Stimulated activated CD4-positive, alpha-beta T cell treated with anti-CD3 and anti-CD28 coated beads, Interleukin-2, amount 100 ng/mL, for 4 hours (primary cell): ENCODE results near the gene ROMO1.

Source experiments
- DNase-seq: peaks from one replicate; pipeline ENCODE4 v3.0.0-alpha.2; 2020; ENCODE audit warnings: low read depth

Gene ROMO1

DNA sequence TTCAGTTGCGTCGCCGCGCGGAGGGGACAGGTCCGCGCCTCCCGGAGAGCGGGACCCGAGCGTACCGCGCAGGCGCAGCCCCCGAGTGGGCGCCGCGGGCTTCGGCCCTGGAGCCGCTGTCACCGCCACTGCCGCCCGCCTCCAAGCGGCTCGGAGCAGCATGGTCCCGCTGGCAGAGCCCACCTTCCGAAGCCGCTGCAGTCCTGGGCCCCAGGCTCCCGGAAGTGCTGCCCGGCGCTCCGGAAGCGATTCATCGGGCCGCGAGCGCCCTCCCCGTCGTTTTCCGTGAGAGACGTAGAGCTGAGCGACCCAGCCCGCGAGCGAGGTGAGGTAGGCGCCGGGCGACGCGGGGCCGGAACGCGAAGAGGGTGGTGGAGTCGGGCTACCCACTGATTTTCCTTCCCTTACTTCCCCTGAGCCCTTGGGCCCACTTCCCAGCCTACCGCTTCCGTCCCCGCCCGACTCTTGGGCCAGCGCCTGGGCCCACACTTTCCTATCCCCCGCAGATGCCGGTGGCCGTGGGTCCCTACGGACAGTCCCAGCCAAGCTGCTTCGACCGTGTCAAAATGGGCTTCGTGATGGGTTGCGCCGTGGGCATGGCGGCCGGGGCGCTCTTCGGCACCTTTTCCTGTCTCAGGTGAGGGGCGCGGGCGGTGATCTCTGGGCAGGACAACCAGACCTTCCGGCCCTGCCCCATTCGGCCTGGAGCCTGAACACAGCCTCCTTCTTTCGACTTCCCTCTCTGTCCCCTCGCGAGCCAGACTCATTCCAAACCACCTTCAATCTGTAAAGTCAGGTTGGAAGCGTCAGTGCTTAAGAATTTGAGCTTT is at the start of gene ROMO1, which contains the start of gene NFS1:
TSS of gene ROMO1 (plus strand) at position 279 of the 830 bp plus-strand sequence. CDS start at position 507, 228 bp downstream.
TSS of gene NFS1 (minus strand) at position 226 of the 830 bp plus-strand sequence. CDS start at position 162, 64 bp downstream.
- peak; percentile 80 for DNase-seq

DNA sequence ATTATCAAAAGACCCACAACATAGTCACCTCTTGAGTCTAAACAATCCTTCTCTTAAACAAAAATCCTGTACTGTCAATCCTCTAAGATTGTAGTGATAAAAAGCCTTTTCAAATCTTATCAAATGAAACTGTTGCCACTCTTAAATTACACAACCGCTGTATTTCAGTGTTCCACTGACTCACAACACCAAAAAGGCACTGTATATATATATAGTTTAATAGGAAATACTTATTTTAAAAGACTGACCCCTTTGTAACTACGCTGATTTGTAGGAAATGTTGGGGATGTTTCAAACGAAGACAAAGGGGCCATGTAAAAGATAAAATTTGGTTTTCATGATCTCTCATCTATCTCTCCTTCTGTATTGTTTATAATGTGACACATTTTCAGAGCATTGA is 48.6 kb upstream of the ROMO1 start:
- no peak for DNase-seq

GRCh38 chr20:35651958-35652357 is 47.2 kb upstream of the ROMO1 start:
- no peak for DNase-seq

DNA sequence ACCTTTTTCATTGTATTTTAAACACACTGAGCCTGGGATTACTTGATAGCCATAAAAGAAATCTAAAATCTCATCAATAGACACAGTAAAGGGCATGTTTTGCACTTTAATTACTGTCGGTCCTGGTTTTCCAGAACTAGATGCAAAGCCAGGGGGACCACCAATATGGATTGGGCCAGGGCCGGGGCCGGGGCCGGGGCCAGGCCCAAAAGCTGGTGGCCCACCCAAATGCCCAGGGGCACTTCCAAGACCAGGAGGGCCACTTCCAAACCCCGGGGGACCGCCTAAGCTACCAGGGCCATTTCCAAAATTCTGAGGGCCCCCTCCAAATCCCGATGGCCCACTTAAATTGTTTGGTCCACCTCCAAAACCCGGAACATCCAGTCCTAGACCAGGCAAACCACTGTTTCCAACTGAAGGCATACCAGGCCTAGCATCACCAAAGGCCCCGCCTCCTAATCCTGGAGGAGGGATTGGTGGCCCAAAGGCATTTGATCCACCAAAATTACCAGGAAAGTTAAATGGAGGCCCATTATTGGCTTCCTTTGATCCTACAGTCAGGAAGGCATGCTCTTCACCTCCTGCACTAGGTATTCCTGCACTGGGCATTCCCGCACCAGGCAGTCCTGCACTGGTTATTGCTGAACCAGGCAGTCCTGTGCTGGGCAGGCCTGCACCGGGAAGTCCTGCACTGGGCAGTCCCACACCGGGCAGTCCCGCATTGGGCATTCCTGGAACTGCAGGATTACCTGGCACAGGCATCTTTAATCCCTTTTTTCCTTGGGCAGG is 46.4 kb upstream of the ROMO1 start:
- no peak for DNase-seq

DNA sequence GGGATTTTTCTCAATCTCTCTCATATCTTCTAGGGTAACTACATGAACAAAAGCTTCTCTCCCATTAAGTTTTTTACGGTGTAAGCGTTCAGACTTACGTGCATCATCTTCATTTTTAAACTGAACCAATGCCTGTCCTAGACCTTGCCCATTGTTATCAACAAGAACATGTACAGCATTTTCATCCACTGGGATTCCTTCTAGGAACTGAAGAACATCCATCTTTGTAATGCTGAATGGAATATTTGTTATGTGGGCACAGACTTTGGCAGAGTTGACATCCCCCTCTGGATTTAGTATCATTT is 45.8 kb upstream of the ROMO1 start:
- no peak for DNase-seq

DNA sequence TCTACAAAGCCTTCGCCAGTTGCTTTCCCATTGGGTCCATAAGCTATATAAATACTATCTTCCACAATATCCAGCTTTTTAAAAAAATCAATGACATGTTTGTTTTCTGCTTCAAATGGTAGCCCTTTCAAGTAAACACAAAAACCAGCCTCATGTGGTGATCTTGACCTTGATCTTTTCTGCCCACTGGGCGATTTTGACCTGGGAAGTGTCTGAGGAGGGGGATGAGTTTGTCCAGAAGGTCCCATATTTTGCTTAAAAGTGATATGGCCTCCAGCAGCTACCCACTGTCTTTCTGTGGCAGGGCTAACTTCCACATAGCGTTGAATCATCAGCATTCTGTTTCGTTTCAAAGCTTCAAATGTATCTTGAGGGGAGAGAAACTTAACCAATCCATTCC is 45.3 kb upstream of the ROMO1 start:
- DNase-seq = no peak

DNA sequence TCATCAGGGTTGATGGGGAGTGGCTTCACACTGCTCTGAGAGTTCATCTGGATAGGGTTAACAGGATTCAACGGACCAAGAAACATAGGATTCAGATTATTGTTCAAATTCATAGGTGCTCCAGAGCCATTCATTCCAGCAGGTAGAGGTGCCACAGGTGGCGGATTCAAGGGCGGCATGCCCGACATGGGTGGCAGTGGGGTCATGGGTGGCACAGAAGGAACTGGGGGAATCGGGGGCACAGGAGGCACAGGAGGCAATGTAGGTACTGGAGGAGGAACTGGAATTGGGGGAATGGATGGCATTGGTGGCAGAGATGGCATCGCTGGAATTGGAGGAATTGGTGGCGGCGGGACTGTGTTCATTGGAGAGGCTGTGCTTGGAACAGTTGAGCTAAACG is 44.8 kb upstream of the ROMO1 start:
- DNase-seq = no peak

DNA sequence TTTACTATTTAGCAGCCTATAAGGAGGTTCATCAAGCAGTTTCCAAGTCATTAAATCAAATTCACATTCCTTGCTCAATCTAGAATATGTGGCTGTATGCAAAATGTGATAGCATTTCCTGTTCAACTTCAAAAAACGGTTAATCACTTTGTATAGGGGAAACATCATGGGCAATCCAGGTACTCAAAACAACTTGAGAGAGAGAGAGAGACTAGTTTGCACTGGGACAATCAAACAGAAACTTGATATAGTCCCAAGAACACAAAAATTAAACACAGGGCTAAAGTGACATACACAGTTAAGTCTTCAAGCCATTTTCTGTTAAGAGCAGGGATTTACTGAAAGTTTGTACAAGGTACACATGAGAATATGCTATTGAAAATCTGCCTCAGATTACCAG is 41.9 kb upstream of the ROMO1 start:
- DNase-seq = no peak

DNA sequence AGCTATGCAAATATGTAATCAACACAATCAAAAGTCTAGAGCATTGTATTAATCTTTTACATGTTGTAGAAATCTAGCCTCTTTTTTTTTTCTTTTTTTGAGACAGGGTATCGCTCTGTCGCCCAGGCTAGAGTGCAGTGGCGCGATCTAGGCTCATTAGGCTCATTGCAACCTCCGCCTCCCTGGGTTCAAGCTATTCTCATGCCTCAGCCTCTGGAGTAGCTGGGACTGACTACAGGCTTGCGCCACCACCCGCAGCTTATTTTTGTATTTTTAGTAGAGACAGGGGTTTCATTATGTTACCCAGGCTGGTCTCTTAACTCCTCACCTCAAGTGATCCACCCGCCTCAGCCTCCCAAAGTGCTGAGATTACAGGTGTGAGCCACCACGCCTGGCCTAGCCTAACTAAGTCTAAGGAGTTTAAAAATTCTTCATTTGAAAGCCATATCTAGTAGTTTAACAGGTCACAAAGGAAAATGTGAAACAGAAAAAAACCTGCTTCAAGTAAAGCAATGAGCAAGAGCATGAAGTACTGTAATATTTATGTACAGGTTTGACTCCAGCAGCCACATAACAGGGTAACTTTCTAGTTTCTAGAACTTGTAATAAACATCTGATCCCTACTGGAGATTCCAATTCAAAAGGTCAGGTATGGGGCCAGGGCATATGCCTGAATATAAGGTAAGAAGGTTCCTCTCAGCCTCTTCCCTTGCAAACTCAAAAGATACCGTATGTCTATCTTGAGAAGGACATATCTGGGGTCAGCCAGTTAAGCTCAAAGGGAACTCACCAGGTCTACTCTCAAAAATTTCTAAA is 38.9 kb upstream of the ROMO1 start:
- no peak for DNase-seq

- DNase-seq = no peak
Measured at GRCh38 chr20:35661053-35661452, 38.2 kb upstream of the ROMO1 start.

DNA sequence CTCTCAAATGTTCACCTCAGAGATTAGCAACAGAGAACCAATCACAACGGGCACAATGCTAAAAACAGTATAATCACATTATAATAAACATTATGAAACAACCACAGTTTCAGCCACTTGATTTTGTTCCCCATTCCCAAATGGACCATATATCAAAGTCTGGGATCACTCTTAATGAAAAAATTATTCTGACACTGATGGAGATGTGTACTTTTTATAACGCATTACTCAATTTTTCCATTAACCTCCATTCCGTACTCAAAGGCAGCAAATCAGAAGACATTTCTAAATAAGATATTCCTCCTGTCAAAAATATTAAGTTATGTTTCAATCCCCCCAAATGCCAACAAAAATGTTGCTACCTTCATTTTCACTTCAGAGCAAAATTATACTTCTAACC is 37.3 kb upstream of the ROMO1 start:
- DNase-seq = no peak

DNA sequence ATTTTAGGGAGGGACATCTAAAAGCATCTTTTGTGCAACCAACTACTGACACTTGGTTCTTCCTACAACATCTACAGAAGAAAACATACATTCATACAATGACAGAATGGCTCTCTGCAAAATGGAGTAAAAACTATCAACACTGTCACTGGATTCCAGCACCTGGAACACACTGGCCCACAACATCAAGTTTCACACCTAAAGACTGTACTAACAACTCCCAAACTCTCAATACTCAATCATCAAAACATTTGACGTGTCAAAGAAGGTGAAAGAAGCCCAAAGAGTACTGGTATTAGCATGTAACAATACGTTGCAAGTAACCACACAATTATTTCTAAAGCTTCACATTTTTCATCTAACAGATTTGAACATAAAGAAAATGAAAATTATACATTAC is 36.7 kb upstream of the ROMO1 start:
- DNase-seq = no peak

GRCh38 chr20:35663516-35664465 is 35.4 kb upstream of the ROMO1 start:
- peak; percentile 41 for DNase-seq

DNA sequence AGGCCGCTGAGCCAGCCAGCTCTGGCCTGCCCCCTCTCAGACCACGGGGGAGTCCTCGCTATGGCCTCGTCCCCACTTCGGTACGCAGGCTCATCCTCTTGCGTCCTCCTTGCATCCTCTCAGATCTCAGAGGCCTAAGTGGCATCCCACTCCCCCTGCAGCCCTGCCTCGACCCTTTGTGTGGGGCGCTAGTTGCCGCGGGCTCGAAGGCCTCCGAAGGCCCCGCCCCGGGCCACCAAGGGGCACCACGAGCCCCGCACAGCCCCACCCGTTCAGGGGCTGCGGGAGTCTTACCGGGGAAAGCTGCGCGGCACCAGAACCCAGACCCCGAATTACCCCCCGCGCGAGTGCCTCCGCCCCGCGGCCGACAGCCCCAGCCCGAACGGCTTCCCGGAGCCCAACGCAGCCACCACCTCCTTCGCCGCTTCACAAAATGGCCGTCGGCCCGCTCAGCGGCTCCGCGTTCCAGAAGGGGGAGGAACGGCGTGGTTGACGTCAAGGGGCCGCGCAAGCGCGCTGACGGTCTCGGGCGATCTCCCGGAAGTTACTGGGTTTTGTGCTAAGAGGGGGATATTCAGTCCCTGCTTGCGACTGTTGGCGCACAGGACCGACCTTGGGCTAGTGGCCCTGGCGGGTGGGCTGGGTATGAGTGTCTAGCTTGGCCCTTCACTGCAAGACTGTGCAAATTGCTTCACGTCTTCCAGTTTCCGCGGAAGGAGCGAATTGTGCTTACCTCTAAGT is 34.6 kb upstream of the ROMO1 start, which contains the start of the genes CPNE1 and RBM12:
TSS of gene CPNE1 (minus strand) at position 435 of the 741 bp plus-strand sequence. CDS start 31,977 bp downstream, outside the sequence.
TSS of gene RBM12 (minus strand) at position 435 of the 741 bp plus-strand sequence. CDS start 9,578 bp downstream, outside the sequence.
- DNase-seq = peak; percentile 89

- DNase-seq = no peak
Measured at GRCh38 chr20:35665949-35666288, 33.3 kb upstream of the ROMO1 start.

GRCh38 chr20:35669221-35669620 is 30.0 kb upstream of the ROMO1 start:
- no peak for DNase-seq

GRCh38 chr20:35669681-35670080 is 29.5 kb upstream of the ROMO1 start:
- DNase-seq = no peak

- DNase-seq = no peak
Measured at GRCh38 chr20:35673884-35674283, 25.3 kb upstream of the ROMO1 start.

DNA sequence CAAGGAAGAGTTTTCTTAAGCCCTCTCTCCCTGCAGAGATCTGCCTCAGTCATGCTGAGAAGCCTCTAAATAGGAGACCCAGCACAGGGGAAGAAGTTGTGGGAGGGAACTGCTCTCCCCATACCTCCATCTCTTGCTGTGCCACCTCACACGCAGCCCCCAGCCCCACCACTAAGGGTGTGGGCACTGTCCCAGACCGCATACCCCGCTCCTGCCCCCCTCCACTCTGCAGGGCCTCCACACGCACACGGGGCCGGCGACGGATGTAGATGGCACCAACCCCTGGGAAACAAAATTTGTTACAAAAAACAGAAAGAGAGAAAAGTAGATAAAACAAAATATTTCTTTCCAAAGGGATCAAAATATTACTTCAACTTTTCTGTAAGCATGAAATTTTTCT is 24.3 kb upstream of the ROMO1 start:
- DNase-seq = no peak

DNA sequence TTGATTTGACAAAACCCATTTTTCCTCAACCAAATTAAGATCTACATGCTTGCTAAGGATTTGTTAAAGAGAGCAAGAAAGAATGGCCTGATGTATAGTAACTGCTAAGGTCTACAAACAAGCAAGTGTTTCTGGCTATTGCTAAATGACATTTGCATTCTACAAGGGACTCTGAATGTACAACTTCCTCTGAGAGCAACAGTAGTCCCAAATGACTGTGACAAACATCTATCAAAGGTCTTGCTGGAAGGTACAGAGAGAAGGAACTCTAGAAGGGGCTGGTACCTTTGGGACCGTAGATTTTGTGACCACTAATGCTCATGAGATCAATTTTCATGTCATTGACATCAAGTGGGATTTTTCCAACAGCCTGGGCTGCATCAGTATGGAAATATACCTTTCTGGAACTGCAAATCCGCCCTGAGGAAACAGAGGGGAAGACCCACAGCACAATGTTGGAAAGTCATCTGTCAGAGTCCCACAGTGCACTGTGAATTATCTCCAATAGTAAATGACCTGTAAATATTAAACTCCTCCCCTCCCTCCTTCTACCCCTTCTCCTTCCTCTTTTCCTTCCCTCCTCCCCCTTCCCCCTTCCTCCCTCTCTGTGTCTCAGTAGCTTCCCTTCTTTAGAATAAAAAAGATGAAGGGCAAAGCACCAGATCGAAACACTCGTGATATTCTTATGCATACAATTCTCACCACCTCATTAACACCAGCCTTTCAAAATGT is 18.6 kb upstream of the ROMO1 start:
- no peak for DNase-seq
